AG09309 (cell line): ENCODE measurements around the gene HDAC1.

Source experiments
- DNase-seq: peaks from one replicate; pipeline ENCODE4 v3.0.0-alpha.2; 2010; ENCODE audit warnings: low read depth
- H3K4me3 ChIP-seq: 2 replicates; pipeline ENCODE4 v1.5.1; 2011; ENCODE audit warnings: mild to moderate bottlenecking, low read depth, low read length, moderate library complexity; ENCODE audit not compliant: control insufficient read depth
- TF ChIP-seq, protein P1 (sequence below): IDR thresholded peaks from 2 replicates; pipeline ENCODE4 v1.5.1; 2011; ENCODE audit warnings: mild to moderate bottlenecking, low read depth, low read length, inconsistent platforms; ENCODE audit not compliant: insufficient read depth, control insufficient read depth; ENCODE audit errors: missing control alignments

HDAC1 gene

DNA sequence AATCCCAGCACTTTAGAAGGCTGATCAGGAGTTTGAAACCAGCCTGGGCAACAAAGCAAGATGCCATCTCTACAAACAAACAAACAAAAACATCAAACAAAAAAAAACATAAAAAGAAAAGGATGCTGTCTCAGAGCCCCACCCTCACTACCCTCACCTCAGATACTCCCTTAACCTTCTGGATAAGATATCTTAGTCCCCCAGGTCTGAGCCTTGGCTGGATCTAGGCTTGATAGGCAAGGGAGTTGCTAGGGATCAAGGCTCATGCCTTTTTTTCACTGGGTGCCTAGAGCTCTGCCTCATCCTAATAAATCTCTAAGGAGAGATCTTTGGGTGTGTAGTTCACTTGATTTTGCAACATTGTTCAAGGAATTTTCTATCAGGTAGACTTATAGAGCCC, 7.4 kb downstream of the HDAC1 start:
- no peak overlapping the region for H3K4me3 ChIP-seq
- DNase-seq = no peak
- TF ChIP-seq, protein P1, sequence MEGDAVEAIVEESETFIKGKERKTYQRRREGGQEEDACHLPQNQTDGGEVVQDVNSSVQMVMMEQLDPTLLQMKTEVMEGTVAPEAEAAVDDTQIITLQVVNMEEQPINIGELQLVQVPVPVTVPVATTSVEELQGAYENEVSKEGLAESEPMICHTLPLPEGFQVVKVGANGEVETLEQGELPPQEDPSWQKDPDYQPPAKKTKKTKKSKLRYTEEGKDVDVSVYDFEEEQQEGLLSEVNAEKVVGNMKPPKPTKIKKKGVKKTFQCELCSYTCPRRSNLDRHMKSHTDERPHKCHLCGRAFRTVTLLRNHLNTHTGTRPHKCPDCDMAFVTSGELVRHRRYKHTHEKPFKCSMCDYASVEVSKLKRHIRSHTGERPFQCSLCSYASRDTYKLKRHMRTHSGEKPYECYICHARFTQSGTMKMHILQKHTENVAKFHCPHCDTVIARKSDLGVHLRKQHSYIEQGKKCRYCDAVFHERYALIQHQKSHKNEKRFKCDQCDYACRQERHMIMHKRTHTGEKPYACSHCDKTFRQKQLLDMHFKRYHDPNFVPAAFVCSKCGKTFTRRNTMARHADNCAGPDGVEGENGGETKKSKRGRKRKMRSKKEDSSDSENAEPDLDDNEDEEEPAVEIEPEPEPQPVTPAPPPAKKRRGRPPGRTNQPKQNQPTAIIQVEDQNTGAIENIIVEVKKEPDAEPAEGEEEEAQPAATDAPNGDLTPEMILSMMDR = no peak

- TF ChIP-seq, protein P1 = no peak
- no peak overlapping the region for H3K4me3 ChIP-seq
- no peak for DNase-seq
Measured at GRCh38 chr1:32303358-32303757, 11.5 kb downstream of the HDAC1 start.

GRCh38 chr1:32303997-32304622, 12.2 kb downstream of the HDAC1 start:
- TF ChIP-seq, protein P1 = no peak
- no peak overlapping the region for H3K4me3 ChIP-seq
- no peak for DNase-seq

DNA sequence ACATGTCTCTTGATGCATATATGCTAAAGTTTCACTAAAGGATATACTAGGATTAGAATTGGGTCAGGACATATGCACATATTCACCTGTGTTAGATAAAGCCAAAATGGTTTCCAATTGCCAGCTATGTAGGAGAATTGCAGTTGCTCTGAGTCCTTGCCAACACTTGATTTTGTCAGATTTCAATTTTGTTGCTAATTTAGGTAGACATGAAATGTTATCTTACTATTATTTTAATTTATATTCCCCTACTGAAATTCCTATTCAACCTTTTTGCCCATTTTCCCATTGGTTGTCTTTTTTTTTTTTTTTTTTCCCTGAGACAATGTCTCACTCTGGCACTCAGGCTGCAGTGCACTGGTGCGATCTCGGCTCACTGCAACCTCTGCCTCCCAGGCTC, 13.4 kb downstream of the HDAC1 start:
- no peak for DNase-seq
- no peak overlapping the region for H3K4me3 ChIP-seq
- TF ChIP-seq, protein P1 = no peak

DNA sequence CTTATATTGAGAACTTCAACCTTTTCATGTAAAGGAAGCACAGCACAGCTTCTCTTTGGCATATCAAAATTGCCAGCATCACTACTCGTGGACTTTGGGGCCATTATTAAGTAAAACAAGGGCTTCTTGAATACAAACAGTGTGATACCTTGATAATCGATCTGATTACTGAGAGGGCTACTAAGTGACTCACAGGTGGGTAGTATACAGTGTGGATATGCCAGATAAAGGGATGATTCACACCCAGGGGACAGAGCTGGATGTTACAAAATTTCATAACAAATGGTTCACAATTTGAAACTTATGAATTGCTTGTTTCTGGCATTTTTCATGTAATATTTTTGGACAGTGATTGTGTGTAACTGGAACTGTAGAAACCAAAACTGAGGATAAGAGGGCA, 15.4 kb downstream of the HDAC1 start:
- TF ChIP-seq, protein P1 = no peak
- DNase-seq = no peak
- H3K4me3 ChIP-seq = no peak overlapping the region

DNA sequence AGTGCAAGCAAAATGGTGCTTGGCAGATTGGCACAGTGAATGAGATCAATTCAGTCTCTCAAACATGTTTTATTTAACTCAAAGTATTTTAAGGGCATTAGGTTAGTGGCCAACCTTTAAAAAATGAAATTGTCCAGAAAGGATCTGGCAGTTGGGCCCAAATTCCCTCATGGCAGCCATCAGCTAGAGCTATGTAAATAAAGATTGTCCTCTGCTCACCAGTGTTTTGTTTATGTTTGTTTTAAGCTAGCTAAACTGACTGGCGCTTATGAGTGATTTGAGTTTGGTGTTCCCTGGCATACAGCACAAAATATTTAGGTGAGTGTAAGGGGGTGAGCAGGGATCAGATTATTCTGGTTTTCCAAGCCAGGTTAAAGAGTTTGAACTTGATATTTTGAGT, 18.1 kb downstream of the HDAC1 start:
- DNase-seq = no peak
- TF ChIP-seq, protein P1 = no peak
- H3K4me3 ChIP-seq = no peak overlapping the region
